ENCODE results near the gene PSG1. TPM values are rescaled to one million over a fixed set of nuclear protein-coding genes. Genes with fewer than 3 reads are reported as not detected.
"Not testable (repeated sequence)": the region's sequence is repeated elsewhere in the genome, so short reads cannot be mapped to it uniquely, and the experiment has no call there.

PSG1 gene
- total and polyA plus RNA-seq, 2 experiments from 2014 or later: not detected

DNA sequence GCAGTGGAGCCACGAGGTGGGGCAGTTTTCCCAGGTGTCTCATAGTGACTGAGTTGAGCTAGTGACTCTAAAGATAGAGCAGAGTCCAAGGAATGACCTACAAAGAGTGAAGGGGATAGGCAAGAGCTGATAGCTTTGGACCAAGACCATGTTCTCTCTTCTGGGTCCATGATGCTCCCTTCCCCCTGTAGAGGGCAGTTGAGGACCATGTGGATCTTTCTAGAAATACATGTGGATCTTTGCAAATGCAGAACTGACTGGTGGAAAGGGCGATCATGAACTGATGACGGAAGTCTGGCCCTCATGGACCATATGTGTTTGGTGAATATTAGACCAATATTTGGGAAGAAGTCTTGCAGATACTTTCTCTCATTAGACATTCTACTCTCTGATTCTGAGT is 6.9 kb downstream of the PSG1 start (continued):
- TF ChIP-seq, protein P1, sequence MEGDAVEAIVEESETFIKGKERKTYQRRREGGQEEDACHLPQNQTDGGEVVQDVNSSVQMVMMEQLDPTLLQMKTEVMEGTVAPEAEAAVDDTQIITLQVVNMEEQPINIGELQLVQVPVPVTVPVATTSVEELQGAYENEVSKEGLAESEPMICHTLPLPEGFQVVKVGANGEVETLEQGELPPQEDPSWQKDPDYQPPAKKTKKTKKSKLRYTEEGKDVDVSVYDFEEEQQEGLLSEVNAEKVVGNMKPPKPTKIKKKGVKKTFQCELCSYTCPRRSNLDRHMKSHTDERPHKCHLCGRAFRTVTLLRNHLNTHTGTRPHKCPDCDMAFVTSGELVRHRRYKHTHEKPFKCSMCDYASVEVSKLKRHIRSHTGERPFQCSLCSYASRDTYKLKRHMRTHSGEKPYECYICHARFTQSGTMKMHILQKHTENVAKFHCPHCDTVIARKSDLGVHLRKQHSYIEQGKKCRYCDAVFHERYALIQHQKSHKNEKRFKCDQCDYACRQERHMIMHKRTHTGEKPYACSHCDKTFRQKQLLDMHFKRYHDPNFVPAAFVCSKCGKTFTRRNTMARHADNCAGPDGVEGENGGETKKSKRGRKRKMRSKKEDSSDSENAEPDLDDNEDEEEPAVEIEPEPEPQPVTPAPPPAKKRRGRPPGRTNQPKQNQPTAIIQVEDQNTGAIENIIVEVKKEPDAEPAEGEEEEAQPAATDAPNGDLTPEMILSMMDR (conservative IDR thresholded peaks at IDR 0.05; ENCODE audit: low read depth in 2 of 2): peak in 1 of 2 experiments; percentile 33; a peak in 2 of 4 replicates

DNA sequence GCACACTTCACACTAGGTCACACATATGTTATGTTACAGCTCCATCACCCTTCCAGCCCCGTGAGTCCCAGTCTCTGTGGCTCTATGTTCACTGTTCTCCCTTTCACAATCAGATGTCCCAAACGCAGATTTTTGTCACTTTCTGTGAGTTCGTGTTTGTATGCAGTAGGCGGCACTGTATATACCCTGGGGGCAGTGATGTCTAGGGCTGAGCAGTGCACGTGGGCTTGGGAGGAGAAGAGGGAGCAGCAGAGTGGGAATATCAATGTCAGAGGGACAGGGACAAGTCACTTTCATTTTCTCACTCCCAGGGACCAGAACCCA is 22.0 kb downstream of the PSG1 start:
- Histone ChIP-seq H3K79me2 (replicated peaks; ENCODE audit: insufficient read depth) (no peaks in the 10 kb centered on the region), H3K27ac (ENCODE audit: low read depth) (no peak overlapping the region), H3K36me3 (ENCODE audit: insufficient read depth) (no peaks in the 10 kb centered on the region), H3K4me2 (no peak overlapping the region), H3K9me2 (ENCODE audit: insufficient read depth) (no peaks in the 10 kb centered on the region), H2AFZ (no peak overlapping the region), H3K4me1 (ENCODE audit: insufficient read depth) (no peaks in the 10 kb centered on the region), H3F3A (replicated peaks; ENCODE audit: low read depth) (no peaks in the 10 kb centered on the region), H3K4me3 (no peak overlapping the region), H3K27me3 (ENCODE audit: insufficient read depth) (no peaks in the 10 kb centered on the region), H4K20me1 (replicated peaks; ENCODE audit: insufficient read depth) (no peaks in the 10 kb centered on the region)
- Mint-ChIP-seq H3K4me1 (no peaks in the 10 kb centered on the region), H3K36me3 (ENCODE audit: low read depth) (peaks cover 44% of the 10 kb centered on the region), H3K9me3 (peaks cover 97% of the 10 kb centered on the region), H3K27ac (no peak overlapping the region), H3K27me3 (ENCODE audit: insufficient read depth, low read depth, poor library complexity) (peaks cover 14% of the 10 kb centered on the region), H3K4me3 (no peak overlapping the region)
- DNase-seq (ENCODE audit: low spot score) (no peak), ATAC-seq (no peak)
- TF ChIP-seq, protein P1 (conservative IDR thresholded peaks at IDR 0.05; ENCODE audit: low read depth in 2 of 2): 0 out of 4 replicates have a peak, but pooled peaks of 1 of the 2 experiments have one; percentile 5
- TF ChIP-seq, protein P2, sequence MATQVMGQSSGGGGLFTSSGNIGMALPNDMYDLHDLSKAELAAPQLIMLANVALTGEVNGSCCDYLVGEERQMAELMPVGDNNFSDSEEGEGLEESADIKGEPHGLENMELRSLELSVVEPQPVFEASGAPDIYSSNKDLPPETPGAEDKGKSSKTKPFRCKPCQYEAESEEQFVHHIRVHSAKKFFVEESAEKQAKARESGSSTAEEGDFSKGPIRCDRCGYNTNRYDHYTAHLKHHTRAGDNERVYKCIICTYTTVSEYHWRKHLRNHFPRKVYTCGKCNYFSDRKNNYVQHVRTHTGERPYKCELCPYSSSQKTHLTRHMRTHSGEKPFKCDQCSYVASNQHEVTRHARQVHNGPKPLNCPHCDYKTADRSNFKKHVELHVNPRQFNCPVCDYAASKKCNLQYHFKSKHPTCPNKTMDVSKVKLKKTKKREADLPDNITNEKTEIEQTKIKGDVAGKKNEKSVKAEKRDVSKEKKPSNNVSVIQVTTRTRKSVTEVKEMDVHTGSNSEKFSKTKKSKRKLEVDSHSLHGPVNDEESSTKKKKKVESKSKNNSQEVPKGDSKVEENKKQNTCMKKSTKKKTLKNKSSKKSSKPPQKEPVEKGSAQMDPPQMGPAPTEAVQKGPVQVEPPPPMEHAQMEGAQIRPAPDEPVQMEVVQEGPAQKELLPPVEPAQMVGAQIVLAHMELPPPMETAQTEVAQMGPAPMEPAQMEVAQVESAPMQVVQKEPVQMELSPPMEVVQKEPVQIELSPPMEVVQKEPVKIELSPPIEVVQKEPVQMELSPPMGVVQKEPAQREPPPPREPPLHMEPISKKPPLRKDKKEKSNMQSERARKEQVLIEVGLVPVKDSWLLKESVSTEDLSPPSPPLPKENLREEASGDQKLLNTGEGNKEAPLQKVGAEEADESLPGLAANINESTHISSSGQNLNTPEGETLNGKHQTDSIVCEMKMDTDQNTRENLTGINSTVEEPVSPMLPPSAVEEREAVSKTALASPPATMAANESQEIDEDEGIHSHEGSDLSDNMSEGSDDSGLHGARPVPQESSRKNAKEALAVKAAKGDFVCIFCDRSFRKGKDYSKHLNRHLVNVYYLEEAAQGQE (IDR thresholded peaks at IDR 0.05; ENCODE audit: unreplicated experiment): no peak

DNA sequence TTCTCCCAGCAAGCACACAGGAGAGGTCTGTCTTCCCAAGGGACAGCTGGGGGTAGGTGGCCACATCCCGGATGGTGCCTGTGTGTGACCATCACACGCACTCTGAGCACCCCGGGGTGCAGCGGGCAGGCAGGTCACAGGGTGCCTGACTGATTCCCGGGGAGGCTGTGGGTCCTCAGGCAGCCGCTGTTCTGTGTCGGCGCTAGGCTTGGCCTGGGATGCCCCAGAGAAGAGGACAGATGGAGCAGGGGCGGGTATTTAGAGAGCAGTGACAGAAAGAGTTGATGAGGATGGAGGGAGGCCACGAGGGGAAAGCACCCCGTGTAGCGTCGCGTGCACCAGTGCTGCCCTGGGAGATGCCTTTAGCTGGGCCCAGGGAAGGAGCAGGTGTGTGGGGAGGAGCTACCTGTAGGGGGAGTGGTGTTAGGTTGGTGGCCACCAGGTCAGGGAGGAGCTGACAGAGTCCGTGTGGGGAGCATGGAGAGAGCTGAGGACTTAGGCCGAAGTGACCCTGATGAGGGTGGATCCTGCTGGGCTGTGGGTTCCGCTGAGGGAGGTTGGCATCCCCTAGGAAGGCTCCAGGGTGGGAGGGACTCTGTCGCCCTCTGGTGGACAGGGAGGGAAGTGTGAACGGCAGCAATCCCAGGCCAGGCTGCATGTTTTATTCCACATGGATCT is 22.5 kb downstream of the PSG1 start:
- TF ChIP-seq, protein P1 (conservative IDR thresholded peaks at IDR 0.05; ENCODE audit: low read depth in 2 of 2): peak; percentile 79 to 84
- H3K27me3 ChIP-seq (ENCODE audit: insufficient read depth); H3K79me2 ChIP-seq (replicated peaks; ENCODE audit: insufficient read depth); H3F3A ChIP-seq (replicated peaks; ENCODE audit: low read depth); H3K4me2 ChIP-seq; H3K36me3 ChIP-seq (ENCODE audit: insufficient read depth); H3K4me1 ChIP-seq (ENCODE audit: insufficient read depth); H3K4me3 Mint-ChIP-seq; H3K9me2 ChIP-seq (ENCODE audit: insufficient read depth); H3K27ac Mint-ChIP-seq; ATAC-seq; H2AFZ ChIP-seq; H4K20me1 ChIP-seq (replicated peaks; ENCODE audit: insufficient read depth); H3K27ac ChIP-seq (ENCODE audit: low read depth); H3K4me3 ChIP-seq; H3K4me1 Mint-ChIP-seq: not testable (repeated sequence)
- Mint-ChIP-seq H3K27me3 (ENCODE audit: insufficient read depth, low read depth, poor library complexity) (peaks cover 18% of the 10 kb centered on the region), H3K9me3 (peaks cover 97% of the 10 kb centered on the region), H3K36me3 (ENCODE audit: low read depth) (peaks cover 42% of the 10 kb centered on the region)
- peak; percentile 61 for DNase-seq (ENCODE audit: low spot score)

DNA sequence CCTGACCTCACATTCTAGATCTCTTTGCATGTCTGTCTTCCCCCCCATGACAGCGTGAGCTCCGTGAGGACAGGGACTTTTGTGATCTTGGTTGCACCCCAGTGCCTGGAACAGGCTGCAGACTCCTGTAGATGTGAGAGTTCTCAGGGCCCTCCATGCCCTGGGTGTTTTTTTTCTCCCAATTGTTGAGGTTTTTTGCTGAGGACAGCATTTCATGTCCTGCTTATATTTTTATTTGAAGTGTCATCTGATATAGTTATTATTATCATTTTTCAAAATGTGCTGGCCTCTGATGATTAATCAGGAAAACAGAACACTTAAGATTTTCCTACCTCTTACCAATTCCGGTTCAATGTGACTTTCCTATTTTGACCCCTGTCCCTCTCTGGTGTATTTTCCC is 24.8 kb downstream of the PSG1 start:
- not testable (repeated sequence) for H3K4me1 Mint-ChIP-seq; DNase-seq (ENCODE audit: low spot score); H3K4me1 ChIP-seq (ENCODE audit: insufficient read depth); H3K9me2 ChIP-seq (ENCODE audit: insufficient read depth); H3K79me2 ChIP-seq (replicated peaks; ENCODE audit: insufficient read depth); H3K4me3 Mint-ChIP-seq; H3K36me3 ChIP-seq (ENCODE audit: insufficient read depth); H3K4me2 ChIP-seq; H3F3A ChIP-seq (replicated peaks; ENCODE audit: low read depth); H2AFZ ChIP-seq; H4K20me1 ChIP-seq (replicated peaks; ENCODE audit: insufficient read depth); H3K27ac Mint-ChIP-seq; ATAC-seq; H3K4me3 ChIP-seq; H3K27ac ChIP-seq (ENCODE audit: low read depth); H3K27me3 ChIP-seq (ENCODE audit: insufficient read depth)
- Mint-ChIP-seq H3K9me3 (peaks cover 100% of the 10 kb centered on the region), H3K27me3 (ENCODE audit: insufficient read depth, low read depth, poor library complexity) (peaks cover 20% of the 10 kb centered on the region), H3K36me3 (ENCODE audit: low read depth) (peaks cover 48% of the 10 kb centered on the region)
